Neural cell (in vitro differentiated cells): ENCODE data around the gene ROR2. TPM values are rescaled to one million over a fixed set of nuclear protein-coding genes. Genes with fewer than 3 reads are reported as not detected.
A peak's percentile ranks its signal among the peaks of the same experiment; 100 is the strongest.

Experiments
- H2AFZ ChIP-seq: fragments of 200-600, 300-800 bp; sonication (generic), shearing (Covaris generic); 2 replicates; pipeline ENCODE4 v1.6.0; 2014; ENCODE audit warnings: low read depth, mild to moderate bottlenecking, antibody characterized with exemption, low read length, moderate library complexity
- H3F3A ChIP-seq: fragments of 200-600 bp; shearing (Covaris generic); 2 replicates; pipeline ENCODE4 v1.6.1; 2016; ENCODE audit warnings: mild to moderate bottlenecking, moderate library complexity, mixed read lengths, antibody characterized with exemption, low read length; ENCODE audit not compliant: insufficient read depth, poor library complexity, severe bottlenecking
- H3K27ac ChIP-seq: fragments of 200-600, 300-800 bp; sonication (generic), shearing (Covaris generic); 2 replicates; pipeline ENCODE4 v1.5.1; 2014; ENCODE audit warnings: mild to moderate bottlenecking, low read length, moderate library complexity
- H3K27me3 ChIP-seq: fragments of 300-800, 200-600 bp; sonication (generic), shearing (Covaris generic); 2 replicates; pipeline ENCODE4 v1.6.0; 2014; ENCODE audit warnings: mild to moderate bottlenecking, low read depth, low read length, moderate library complexity; ENCODE audit not compliant: insufficient read depth
- H3K36me3 ChIP-seq: fragments of 300-800, 200-600 bp; sonication (generic), shearing (Covaris generic); 2 replicates; pipeline ENCODE4 v1.5.1; 2014; ENCODE audit warnings: mild to moderate bottlenecking, antibody characterized with exemption, low read length, moderate library complexity; ENCODE audit not compliant: insufficient read depth
- H3K4me2 ChIP-seq: fragments of 300-800, 200-600 bp; sonication (generic), shearing (Covaris generic); 2 replicates; pipeline ENCODE4 v1.6.0; 2014; ENCODE audit warnings: mild to moderate bottlenecking, low read length
- H3K4me3 ChIP-seq: fragments of 300-800, 200-600 bp; sonication (generic), shearing (Covaris generic); 2 replicates; pipeline ENCODE4 v1.5.1; 2014; ENCODE audit warnings: mild to moderate bottlenecking, low read length, moderate library complexity
- H3K79me2 ChIP-seq: fragments of 200-600 bp; shearing (Covaris generic); replicated peaks from 2 replicates; pipeline ENCODE4 v1.6.0; 2014; ENCODE audit warnings: mild to moderate bottlenecking, low read length, moderate library complexity; ENCODE audit not compliant: insufficient read depth
- H3K9ac ChIP-seq: fragments of 300-800, 200-600 bp; sonication (generic), shearing (Covaris generic); 2 replicates; pipeline ENCODE4 v1.6.1; 2016; ENCODE audit warnings: mild to moderate bottlenecking, low read length, mixed read lengths
- H3K9me2 ChIP-seq: fragments of 200-600 bp; shearing (Covaris generic); 2 replicates; pipeline ENCODE4 v1.6.1; 2016; ENCODE audit warnings: mild to moderate bottlenecking, low read length, mixed read lengths; ENCODE audit not compliant: insufficient read depth
- H3K9me3 ChIP-seq: fragments of 200-600, 300-800 bp; sonication (generic), shearing (Covaris generic); 2 replicates; pipeline ENCODE4 v1.6.1; 2016; ENCODE audit warnings: mild to moderate bottlenecking, mixed run types, low read length, moderate library complexity, mixed read lengths
- H4K20me1 ChIP-seq: fragments of 200-600 bp; shearing (Covaris generic); 2 replicates; pipeline ENCODE4 v1.6.1; 2016; ENCODE audit warnings: mild to moderate bottlenecking, mixed run types; ENCODE audit not compliant: insufficient read depth
- EP300 ChIP-seq: fragments of 450-650 bp; conservative IDR thresholded peaks from 2 replicates; pipeline ENCODE4 v1.6.1; 2014; ENCODE audit warnings: antibody characterized with exemption, mild to moderate bottlenecking, moderate library complexity; ENCODE audit not compliant: poor library complexity, severe bottlenecking
- EZH2 ChIP-seq: fragments of 200-600, 300-800 bp; shearing (Covaris generic), sonication (generic); IDR thresholded peaks from 2 replicates; pipeline ENCODE4 v1.6.1; 2014; ENCODE audit warnings: antibody characterized with exemption, low read length, borderline replicate concordance, mild to moderate bottlenecking; ENCODE audit not compliant: insufficient read depth, poor library complexity, severe bottlenecking
- MXI1 ChIP-seq: fragments of 450-650 bp; conservative IDR thresholded peaks from 2 replicates; pipeline ENCODE4 v1.6.1; 2014; ENCODE audit warnings: antibody characterized with exemption, mild to moderate bottlenecking; ENCODE audit not compliant: poor library complexity, severe bottlenecking
- POLR2AphosphoS5 ChIP-seq: IDR thresholded peaks from 2 replicates; pipeline ENCODE4 v1.6.1; 2012
- RAD21 ChIP-seq: fragments of 450-650 bp; conservative IDR thresholded peaks from 2 replicates; pipeline ENCODE4 v1.6.1; 2014; ENCODE audit warnings: antibody characterized with exemption, mild to moderate bottlenecking, moderate library complexity
- SMC3 ChIP-seq: fragments of 450-650 bp; conservative IDR thresholded peaks from 2 replicates; pipeline ENCODE4 v1.6.1; 2014; ENCODE audit warnings: antibody characterized with exemption, mild to moderate bottlenecking, moderate library complexity; ENCODE audit not compliant: poor library complexity
- TAF1 ChIP-seq: IDR thresholded peaks from 2 replicates; pipeline ENCODE4 v1.6.1; 2012; ENCODE audit warnings: low read depth
- polyA plus RNA-seq: library from polyadenylated mRNA; depleted of rRNA; stranded (reverse); fragments of >200 nt; gene quantifications from 2 replicates; pipeline ENCODE4 v1.2.3, GENCODE V29; 2014
- TF ChIP-seq, protein P1 (sequence below): fragments of 450-650 bp; IDR thresholded peaks from 2 replicates; pipeline ENCODE4 v1.5.1; 2014; ENCODE audit warnings: antibody characterized with exemption, mild to moderate bottlenecking, moderate library complexity; ENCODE audit not compliant: poor library complexity, severe bottlenecking
- TF ChIP-seq, protein P2 (sequence below): IDR thresholded peaks from 2 replicates; pipeline ENCODE4 v1.6.1; 2012; ENCODE audit warnings: borderline replicate concordance

The ROR2 gene
- polyA plus RNA-seq, 1 donor from 2014 or later = 0.33 TPM

DNA sequence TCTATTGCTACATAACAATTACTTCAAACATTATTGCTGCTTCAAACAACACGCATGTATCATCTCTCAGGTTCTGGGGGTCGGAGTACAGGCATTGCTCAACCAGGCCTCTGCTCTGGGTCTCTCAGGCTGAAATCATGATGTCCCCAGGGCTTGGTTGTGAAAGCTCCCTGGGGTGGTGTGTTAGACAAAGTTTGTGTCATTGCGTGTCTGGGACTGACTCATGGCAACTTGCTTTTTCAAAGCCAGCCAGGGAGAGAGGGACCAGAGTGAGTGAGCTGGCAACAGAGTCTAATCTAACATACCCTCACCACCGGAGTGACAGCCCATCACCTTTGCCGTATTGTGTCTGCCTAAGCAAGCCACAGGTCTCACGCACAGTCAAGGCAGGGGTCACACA lies 267.2 kb downstream of the ROR2 start:
- Histone ChIP-seq H3K4me3 (no peak overlapping the region), H3K4me2 (no peak overlapping the region), H2AFZ (no peak overlapping the region), H4K20me1 (no peaks in the 10 kb centered on the region), H3K9ac (no peak overlapping the region), H3K9me3 (no peaks in the 10 kb centered on the region), H3K9me2 (no peaks in the 10 kb centered on the region), H3K79me2 (no peaks in the 10 kb centered on the region), H3K27ac (no peak overlapping the region), H3K27me3 (no peaks in the 10 kb centered on the region), H3K36me3 (no peaks in the 10 kb centered on the region), H3F3A (no peaks in the 10 kb centered on the region)
- TF ChIP-seq, protein P1, sequence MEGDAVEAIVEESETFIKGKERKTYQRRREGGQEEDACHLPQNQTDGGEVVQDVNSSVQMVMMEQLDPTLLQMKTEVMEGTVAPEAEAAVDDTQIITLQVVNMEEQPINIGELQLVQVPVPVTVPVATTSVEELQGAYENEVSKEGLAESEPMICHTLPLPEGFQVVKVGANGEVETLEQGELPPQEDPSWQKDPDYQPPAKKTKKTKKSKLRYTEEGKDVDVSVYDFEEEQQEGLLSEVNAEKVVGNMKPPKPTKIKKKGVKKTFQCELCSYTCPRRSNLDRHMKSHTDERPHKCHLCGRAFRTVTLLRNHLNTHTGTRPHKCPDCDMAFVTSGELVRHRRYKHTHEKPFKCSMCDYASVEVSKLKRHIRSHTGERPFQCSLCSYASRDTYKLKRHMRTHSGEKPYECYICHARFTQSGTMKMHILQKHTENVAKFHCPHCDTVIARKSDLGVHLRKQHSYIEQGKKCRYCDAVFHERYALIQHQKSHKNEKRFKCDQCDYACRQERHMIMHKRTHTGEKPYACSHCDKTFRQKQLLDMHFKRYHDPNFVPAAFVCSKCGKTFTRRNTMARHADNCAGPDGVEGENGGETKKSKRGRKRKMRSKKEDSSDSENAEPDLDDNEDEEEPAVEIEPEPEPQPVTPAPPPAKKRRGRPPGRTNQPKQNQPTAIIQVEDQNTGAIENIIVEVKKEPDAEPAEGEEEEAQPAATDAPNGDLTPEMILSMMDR = no peak
- no peak for TF ChIP-seq EZH2
- TF ChIP-seq TAF1 = no peak
- TF ChIP-seq SMC3 = no peak
- TF ChIP-seq, protein P2, sequence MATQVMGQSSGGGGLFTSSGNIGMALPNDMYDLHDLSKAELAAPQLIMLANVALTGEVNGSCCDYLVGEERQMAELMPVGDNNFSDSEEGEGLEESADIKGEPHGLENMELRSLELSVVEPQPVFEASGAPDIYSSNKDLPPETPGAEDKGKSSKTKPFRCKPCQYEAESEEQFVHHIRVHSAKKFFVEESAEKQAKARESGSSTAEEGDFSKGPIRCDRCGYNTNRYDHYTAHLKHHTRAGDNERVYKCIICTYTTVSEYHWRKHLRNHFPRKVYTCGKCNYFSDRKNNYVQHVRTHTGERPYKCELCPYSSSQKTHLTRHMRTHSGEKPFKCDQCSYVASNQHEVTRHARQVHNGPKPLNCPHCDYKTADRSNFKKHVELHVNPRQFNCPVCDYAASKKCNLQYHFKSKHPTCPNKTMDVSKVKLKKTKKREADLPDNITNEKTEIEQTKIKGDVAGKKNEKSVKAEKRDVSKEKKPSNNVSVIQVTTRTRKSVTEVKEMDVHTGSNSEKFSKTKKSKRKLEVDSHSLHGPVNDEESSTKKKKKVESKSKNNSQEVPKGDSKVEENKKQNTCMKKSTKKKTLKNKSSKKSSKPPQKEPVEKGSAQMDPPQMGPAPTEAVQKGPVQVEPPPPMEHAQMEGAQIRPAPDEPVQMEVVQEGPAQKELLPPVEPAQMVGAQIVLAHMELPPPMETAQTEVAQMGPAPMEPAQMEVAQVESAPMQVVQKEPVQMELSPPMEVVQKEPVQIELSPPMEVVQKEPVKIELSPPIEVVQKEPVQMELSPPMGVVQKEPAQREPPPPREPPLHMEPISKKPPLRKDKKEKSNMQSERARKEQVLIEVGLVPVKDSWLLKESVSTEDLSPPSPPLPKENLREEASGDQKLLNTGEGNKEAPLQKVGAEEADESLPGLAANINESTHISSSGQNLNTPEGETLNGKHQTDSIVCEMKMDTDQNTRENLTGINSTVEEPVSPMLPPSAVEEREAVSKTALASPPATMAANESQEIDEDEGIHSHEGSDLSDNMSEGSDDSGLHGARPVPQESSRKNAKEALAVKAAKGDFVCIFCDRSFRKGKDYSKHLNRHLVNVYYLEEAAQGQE = no peak
- TF ChIP-seq POLR2AphosphoS5 = no peak
- no peak for TF ChIP-seq MXI1
- no peak for TF ChIP-seq EP300
- no peak for TF ChIP-seq RAD21

DNA sequence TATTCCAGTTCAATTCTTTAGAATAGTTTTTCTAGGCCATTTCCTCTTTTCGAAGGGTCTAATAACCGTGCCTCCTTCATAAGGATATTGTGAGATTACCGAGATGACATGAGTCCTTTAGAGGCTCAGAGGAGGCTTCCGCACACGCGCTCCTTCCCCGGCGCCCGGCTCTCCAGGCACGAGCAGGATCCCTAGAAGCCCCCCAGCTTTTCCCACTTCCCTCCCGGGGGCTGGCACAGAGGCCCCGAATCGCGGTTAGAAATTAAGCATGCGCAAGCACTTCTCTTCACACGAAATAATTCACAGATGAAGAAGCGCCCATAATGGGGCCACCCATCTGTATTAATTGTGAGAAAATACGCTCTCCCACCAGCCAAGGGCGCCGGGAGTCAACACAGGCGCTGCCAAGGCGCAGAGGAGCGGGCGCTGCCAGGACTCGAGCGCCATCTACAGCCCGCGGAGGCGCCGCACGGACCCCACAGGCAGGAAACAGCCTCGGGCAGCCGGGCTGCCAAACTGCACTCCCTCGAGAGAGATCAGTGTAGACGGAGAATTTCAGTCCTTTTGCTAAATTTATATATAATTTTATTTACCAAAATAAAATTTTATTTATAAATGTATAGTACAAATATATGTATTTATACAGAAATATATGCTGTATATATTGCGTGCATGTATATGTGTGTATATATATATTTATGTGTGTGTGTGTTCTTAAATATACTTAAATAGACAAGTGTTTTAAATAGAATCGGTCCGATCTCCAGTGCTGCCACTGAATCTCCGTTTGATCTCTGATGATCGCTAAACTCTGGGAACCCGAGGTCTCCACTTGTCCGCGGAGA lies 268.3 kb downstream of the ROR2 start:
- H3K4me2 ChIP-seq = no peak overlapping the region
- H3K4me3 ChIP-seq = no peak overlapping the region
- TF ChIP-seq, protein P1 = peak; percentile 61
- TF ChIP-seq, protein P2 = no peak
- TF ChIP-seq POLR2AphosphoS5 (no peak), RAD21 (peak; percentile 63), SMC3 (peak; percentile 59)
- H3K27me3 ChIP-seq = no peaks in the 10 kb centered on the region
- H3K9ac ChIP-seq = no peak overlapping the region
- no peak overlapping the region for H2AFZ ChIP-seq
- no peaks in the 10 kb centered on the region for H3F3A ChIP-seq
- H4K20me1 ChIP-seq = no peaks in the 10 kb centered on the region
- no peaks in the 10 kb centered on the region for H3K79me2 ChIP-seq
- H3K27ac ChIP-seq = no peak overlapping the region
- no peaks in the 10 kb centered on the region for H3K9me3 ChIP-seq
- no peaks in the 10 kb centered on the region for H3K9me2 ChIP-seq
- no peaks in the 10 kb centered on the region for H3K36me3 ChIP-seq
